Cardiac muscle cell (in vitro differentiated cells and primary cell): ENCODE measurements around the gene CLBA1. TPM values are rescaled to one million over a fixed set of nuclear protein-coding genes. Genes with fewer than 3 reads are reported as not detected.

Experiments
- DNase-seq, 2 donors: peaks; one replicate each; pipeline versions ENCODE4 v3.0.0 to v3.0.0-alpha.2; 2010 to 2017; ENCODE audit warnings: low read depth in 1 of 2, low spot score in 1 of 2
- H3K27ac ChIP-seq: fragments of 200-600 bp; sonication (generic); 2 replicates; pipeline ENCODE4 v1.5.1; 2016
- H3K27me3 ChIP-seq: fragments of 200-600 bp; sonication (generic); 2 replicates; pipeline ENCODE4 v1.6.0; 2016; ENCODE audit warnings: control low read depth
- H3K36me3 ChIP-seq: fragments of 200-600 bp; sonication (generic); 2 replicates; pipeline ENCODE4 v1.5.1; 2016; ENCODE audit warnings: control low read depth
- H3K4me1 ChIP-seq: fragments of 200-600 bp; sonication (generic); 2 replicates; pipeline ENCODE4 v1.8.1; 2017; ENCODE audit warnings: low read depth, mild to moderate bottlenecking, mixed run types
- H3K4me3 ChIP-seq: fragments of 200-600 bp; sonication (generic); 2 replicates; pipeline ENCODE4 v1.5.1; 2016; ENCODE audit warnings: mild to moderate bottlenecking
- H3K9me3 ChIP-seq: fragments of 200-600 bp; sonication (generic); 2 replicates; pipeline ENCODE4 v1.5.1; 2017; ENCODE audit warnings: low read depth, mild to moderate bottlenecking, control low read depth
- CTCF ChIP-seq: IDR thresholded peaks from 2 replicates; pipeline ENCODE4 v1.5.1; 2012; ENCODE audit warnings: low read depth, mild to moderate bottlenecking, low read length
- polyA plus RNA-seq: library from polyadenylated mRNA; unstranded; fragments of >200 nt; fragmentation: Nextera tagmentation; extraction: Ambion mirVana; gene quantifications from 2 replicates; pipeline ENCODE4 v1.2.1, GENCODE V29; 2016
- total RNA-seq: library from RNA; depleted of rRNA; stranded (reverse); fragments of >200 nt; gene quantifications from 2 replicates; pipeline ENCODE4 v1.2.3, GENCODE V29; 2016

The CLBA1 gene
- total and polyA plus RNA-seq, 2 experiments from 2014 or later: 15.5 to 20.4 TPM

DNA sequence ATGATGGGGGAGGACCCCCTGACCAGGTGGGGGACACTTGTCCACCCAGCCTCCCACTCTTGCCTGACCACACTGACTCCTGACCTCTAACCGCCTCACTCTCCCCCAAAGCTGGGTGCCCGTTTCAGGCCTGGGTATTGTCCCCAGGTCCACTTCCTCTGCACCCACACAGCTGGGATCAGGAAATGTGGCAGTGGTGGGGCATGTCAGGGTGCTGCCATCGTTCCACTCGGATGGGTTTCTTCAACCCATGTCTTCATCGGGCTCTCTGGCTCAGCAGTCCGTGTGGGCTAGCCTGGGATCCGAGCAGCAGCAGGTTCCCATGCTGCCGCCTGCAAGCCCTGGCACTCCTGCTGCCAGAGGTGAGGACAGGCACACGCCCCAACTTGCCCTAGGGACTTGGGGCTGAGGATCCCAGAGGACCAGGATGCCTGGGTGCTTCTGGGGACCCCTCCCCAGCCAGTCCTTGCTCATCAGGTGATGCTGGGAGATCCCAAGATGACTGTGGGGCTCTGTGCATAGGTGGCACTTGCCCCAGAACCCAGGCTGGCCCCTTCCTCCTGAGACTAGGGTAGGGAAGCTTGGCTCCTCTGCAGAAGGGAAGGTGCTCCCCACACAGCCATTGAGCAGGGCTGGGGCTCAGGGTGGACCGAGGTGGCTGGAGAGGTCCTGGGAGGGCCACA, 2.9 kb upstream of the CLBA1 start:
- TF ChIP-seq CTCF: no peak
- Histone ChIP-seq H3K4me1 (peaks cover 1% of the 10 kb centered on the region), H3K27ac (no peak overlapping the region), H3K27me3 (peaks cover 28% of the 10 kb centered on the region), H3K9me3 (no peaks in the 10 kb centered on the region), H3K4me3 (no peak overlapping the region), H3K36me3 (no peaks in the 10 kb centered on the region)
- DNase-seq: no peak

DNA sequence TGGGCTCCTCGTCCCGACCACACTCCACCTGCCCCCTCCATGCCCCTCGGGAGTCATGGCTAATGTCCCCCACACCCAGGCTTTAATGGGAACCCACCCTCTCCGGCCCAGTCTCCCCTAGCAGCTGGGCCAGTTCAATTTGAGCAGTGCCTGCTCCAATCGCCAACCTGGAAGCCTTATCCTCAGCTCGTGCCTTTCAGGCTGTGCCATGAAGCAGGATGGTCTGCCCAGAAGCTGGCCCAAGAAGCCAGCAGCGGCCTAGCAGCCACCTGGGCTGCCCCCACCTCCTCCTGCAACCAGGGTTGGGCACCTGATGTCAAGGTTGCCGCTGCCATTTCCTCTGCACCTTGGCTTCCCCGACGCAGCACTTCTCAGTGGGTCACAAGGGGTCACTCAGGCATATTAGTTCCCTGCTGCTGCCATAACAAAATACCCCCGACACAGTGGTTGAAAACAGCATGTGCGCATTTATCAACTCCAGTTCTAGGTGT, 2.3 kb upstream of the CLBA1 start:
- DNase-seq: no peak
- Histone ChIP-seq H3K27ac (no peak overlapping the region), H3K9me3 (no peaks in the 10 kb centered on the region), H3K4me3 (no peak overlapping the region), H3K4me1 (no peaks in the 10 kb centered on the region), H3K36me3 (no peaks in the 10 kb centered on the region), H3K27me3 (peaks cover 27% of the 10 kb centered on the region)
- TF ChIP-seq CTCF: no peak

GRCh38 chr14:104984056-104984894, 1.3 kb upstream of the CLBA1 start:
- Histone ChIP-seq H3K27me3 (peaks cover 20% of the 10 kb centered on the region), H3K4me3 (no peak overlapping the region), H3K27ac (no peak overlapping the region), H3K36me3 (no peaks in the 10 kb centered on the region), H3K4me1 (no peaks in the 10 kb centered on the region), H3K9me3 (no peaks in the 10 kb centered on the region)
- DNase-seq: no peak
- TF ChIP-seq CTCF: no peak

DNA sequence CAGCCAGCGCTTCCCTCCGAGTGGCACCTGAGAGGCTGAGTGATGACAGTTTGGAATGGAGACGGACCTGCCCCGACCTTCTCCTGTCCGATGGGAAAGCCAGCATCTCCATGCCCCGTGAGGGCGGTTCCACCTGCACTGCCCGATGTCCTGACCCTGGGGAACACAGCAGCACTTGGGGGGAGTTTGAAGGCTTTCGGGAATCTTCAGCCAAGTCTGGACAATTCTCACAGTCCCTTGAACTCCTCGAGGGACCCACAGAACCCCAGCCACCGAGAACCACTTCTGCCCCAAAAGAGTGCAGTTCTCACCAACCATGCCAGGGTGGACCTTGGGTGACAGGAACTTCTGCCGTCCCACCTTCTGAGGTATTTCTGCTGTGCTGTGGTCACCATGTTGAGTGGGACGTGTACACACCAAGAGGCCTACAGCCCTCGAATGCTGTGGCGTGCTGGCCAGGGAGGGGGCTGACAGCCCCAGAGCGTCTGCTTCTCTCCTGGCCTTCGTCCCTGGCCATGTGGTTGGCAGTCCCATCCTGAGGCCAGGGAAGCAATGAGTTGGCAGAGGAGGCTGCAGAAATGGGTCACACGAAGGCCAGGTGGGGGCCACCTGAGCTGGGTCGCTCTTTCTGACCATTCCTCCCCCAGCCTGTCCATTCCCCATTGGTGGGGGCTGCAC, 1.0 kb downstream of the CLBA1 start:
- no peak for DNase-seq
- TF ChIP-seq CTCF: no peak
- no peak overlapping the region for H3K27ac ChIP-seq
- peak overlapping the region; percentile 71 for H3K4me3 ChIP-seq
- no peaks in the 10 kb centered on the region for H3K36me3 ChIP-seq
- peaks cover 1% of the 10 kb centered on the region for H3K27me3 ChIP-seq
- H3K4me1 ChIP-seq: no peaks in the 10 kb centered on the region
- no peaks in the 10 kb centered on the region for H3K9me3 ChIP-seq

DNA sequence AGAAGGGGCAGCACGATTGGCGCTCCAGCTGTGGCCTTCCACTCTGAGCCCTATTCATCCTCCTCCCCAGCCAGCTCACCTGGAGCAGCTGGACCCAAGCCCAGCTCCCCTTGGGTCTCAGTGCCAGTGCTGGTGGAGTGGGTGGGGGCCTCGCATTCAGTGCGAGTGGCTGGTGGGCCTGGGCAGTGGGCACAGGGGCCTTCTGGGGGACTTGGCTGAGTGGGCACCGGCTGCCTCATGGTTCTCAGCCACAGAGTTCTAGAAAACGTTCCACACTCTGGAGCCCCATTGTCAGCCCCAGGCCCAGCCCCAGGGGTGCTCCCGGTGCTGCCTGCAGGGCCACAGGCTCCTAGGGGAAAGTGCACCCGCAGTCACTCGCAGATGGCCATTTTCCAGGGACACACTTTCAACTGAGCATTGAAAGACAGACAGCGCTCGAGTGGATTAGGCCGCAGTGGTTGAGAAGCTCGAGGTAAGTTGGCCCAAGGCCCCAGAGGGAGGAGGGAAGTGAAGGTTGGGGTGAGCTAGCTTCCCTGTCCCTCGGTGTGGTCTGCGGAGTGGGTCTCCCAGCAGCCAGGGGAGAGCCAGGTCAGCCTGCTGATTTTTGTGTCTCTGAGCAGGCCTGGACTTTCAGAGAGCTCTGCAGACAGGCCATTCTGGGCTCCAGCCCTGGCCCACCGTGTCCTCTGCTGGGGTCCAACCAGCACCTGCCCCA, 3.8 kb downstream of the CLBA1 start:
- Histone ChIP-seq H3K9me3 (no peaks in the 10 kb centered on the region), H3K27me3 (no peaks in the 10 kb centered on the region), H3K36me3 (peaks cover 5% of the 10 kb centered on the region), H3K27ac (no peak overlapping the region), H3K4me1 (no peaks in the 10 kb centered on the region), H3K4me3 (no peak overlapping the region)
- DNase-seq: no peak
- no peak for TF ChIP-seq CTCF
